ENCODE data around the gene EDN3.

The EDN3 gene

DNA sequence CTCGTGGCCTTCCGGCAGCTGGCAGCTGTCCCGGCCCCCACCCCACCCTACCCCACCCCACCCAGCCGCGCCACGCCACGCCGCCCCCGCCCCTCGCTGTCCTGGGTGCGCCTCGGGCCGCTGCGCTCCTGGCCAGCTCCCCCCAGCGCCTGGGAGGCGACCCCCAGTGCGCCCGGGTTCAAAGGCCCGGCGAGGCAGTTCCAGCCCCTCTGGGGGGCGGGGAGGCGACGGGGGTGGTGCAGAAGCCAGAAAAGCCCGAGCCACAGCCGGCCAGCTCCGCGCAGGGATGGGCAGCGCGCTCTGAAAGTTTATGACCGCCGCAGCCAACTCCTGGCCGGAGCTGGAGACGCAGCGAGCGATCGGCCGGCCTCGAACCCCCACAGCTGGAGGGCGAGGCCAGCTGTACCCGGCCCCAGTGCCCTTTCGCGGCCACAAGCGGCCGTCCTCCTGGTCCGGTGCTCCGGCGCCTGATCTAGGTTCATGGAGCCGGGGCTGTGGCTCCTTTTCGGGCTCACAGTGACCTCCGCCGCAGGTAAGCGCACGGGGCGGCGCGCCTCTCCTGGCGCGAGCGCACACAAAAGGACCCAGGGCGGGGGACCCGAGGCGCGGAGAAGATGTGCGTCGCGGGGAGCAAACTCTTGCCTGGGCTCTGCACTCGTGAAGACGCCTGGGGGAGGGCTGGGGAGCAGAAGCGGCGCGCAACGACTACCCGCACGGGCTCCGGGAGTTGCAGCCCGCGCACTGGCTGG, at the start of gene EDN3:
Gene EDN3 (plus strand): TSS at position 279 of the 749 bp plus-strand sequence. CDS start 202 bp downstream, at position 481.
- TF ChIP-seq, protein P1, sequence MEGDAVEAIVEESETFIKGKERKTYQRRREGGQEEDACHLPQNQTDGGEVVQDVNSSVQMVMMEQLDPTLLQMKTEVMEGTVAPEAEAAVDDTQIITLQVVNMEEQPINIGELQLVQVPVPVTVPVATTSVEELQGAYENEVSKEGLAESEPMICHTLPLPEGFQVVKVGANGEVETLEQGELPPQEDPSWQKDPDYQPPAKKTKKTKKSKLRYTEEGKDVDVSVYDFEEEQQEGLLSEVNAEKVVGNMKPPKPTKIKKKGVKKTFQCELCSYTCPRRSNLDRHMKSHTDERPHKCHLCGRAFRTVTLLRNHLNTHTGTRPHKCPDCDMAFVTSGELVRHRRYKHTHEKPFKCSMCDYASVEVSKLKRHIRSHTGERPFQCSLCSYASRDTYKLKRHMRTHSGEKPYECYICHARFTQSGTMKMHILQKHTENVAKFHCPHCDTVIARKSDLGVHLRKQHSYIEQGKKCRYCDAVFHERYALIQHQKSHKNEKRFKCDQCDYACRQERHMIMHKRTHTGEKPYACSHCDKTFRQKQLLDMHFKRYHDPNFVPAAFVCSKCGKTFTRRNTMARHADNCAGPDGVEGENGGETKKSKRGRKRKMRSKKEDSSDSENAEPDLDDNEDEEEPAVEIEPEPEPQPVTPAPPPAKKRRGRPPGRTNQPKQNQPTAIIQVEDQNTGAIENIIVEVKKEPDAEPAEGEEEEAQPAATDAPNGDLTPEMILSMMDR (conservative IDR thresholded peaks at IDR 0.05; ENCODE audit: low read length): no peak
- no peak for DNase-seq (ENCODE audit: low read depth)
- no peak within 1 kb of the TSS for H3K4me3 ChIP-seq (ENCODE audit: low read length)

- TF ChIP-seq, protein P1 (conservative IDR thresholded peaks at IDR 0.05; ENCODE audit: low read length): no peak
- DNase-seq (ENCODE audit: low read depth): no peak
- no peak overlapping the region for H3K4me3 ChIP-seq (ENCODE audit: low read length)
Measured at GRCh38 chr20:59253325-59253724, 47.1 kb upstream of the EDN3 start.

DNA sequence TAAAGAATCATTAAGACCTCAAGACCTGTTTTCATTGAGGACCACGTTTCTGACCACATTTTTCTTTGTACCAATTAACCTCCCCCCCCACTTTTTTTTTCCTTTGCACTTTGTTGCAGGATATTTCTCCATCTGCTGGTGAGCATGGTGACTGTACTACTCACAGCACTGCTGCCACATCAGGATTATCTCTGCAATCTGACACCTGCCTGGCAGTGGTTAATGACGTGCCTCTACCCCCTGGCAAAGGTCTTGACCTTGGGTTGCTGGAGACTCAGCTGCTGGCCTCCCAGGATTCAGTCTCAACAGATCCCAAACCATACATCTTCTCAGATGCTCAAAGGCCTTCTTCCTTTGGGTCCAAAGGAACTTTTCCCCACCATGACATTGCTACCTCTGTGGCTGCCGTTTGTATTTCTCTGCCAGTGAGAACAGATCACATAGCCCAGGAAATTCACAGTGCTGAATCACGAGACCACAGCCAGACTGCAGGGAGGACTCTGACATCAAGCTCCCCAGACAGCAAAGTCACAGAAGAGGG, 46.6 kb upstream of the EDN3 start:
- TF ChIP-seq, protein P1 (conservative IDR thresholded peaks at IDR 0.05; ENCODE audit: low read length): no peak
- no peak overlapping the region for H3K4me3 ChIP-seq (ENCODE audit: low read length)
- no peak for DNase-seq (ENCODE audit: low read depth)

- no peak for DNase-seq (ENCODE audit: low read depth)
- TF ChIP-seq, protein P1 (conservative IDR thresholded peaks at IDR 0.05; ENCODE audit: low read length): no peak
- H3K4me3 ChIP-seq (ENCODE audit: low read length): no peak overlapping the region
Measured at GRCh38 chr20:59255256-59255655, 45.2 kb upstream of the EDN3 start.

- H3K4me3 ChIP-seq (ENCODE audit: low read length): no peak overlapping the region
- DNase-seq (ENCODE audit: low read depth): no peak
- TF ChIP-seq, protein P1 (conservative IDR thresholded peaks at IDR 0.05; ENCODE audit: low read length): no peak
Measured at GRCh38 chr20:59258221-59258621, 42.2 kb upstream of the EDN3 start.

GRCh38 chr20:59259946-59260345, 40.5 kb upstream of the EDN3 start:
- TF ChIP-seq, protein P1 (conservative IDR thresholded peaks at IDR 0.05; ENCODE audit: low read length): no peak
- DNase-seq (ENCODE audit: low read depth): no peak
- no peak overlapping the region for H3K4me3 ChIP-seq (ENCODE audit: low read length)

DNA sequence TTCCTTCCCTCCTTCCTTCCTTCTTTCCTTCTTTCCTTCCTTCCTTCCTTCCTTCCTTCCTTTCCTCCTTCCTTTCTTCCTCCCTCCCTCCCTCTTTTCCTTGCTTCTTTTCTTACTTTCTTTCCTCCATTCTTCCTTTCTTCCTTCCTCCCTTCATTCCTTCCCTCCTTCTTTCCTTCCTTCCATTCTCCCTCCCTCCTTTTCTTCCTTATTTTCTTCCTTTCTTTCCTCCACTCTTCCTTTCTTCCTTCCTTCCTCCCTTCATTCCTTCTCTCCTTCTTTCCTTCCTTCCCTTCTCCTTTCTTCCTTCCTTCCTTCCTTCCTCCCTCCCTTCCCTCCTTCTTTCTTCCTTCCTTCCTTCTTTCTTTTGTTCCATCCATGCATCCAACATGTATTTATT, 35.1 kb upstream of the EDN3 start:
- TF ChIP-seq, protein P1 (conservative IDR thresholded peaks at IDR 0.05; ENCODE audit: low read length): no peak
- H3K4me3 ChIP-seq (ENCODE audit: low read length): no peak overlapping the region
- no peak for DNase-seq (ENCODE audit: low read depth)

All from AG10803 (cell line).